ENCODE measurements around the gene OR2M7.
"Not testable (repeated sequence)": the region's sequence is repeated elsewhere in the genome, so short reads cannot be mapped to it uniquely, and the experiment has no call there.

OR2M7 gene, protein sequence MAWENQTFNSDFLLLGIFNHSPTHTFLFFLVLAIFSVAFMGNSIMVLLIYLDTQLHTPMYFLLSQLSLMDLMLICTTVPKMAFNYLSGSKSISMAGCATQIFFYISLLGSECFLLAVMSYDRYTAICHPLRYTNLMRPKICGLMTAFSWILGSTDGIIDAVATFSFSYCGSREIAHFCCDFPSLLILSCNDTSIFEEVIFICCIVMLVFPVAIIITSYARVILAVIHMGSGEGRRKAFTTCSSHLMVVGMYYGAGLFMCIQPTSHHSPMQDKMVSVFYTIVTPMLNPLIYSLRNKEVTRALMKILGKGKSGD

DNA sequence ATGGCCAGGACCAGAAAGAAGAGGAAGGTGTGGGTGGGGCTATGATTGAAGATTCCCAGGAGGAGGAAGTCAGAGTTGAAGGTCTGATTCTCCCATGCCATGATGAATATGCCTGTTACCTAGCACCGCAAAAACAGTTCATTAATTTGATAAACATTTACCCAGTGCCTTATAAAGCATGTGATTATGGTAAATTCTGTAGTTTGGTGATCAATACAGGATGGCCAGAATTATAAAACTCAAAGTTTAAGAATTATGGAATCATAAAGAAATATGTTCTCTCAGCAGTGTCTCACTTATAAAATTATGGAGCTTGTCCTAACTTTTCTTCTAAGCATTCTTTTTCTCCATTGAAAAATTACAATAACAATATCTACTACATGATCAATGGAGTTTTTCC, at the start of gene OR2M7:
Gene OR2M7, minus strand, starts transcription at position 101 of the 400 bp plus-strand sequence. Its CDS starts 0 bp downstream, at position 101.
- no peak for DNase-seq

DNA sequence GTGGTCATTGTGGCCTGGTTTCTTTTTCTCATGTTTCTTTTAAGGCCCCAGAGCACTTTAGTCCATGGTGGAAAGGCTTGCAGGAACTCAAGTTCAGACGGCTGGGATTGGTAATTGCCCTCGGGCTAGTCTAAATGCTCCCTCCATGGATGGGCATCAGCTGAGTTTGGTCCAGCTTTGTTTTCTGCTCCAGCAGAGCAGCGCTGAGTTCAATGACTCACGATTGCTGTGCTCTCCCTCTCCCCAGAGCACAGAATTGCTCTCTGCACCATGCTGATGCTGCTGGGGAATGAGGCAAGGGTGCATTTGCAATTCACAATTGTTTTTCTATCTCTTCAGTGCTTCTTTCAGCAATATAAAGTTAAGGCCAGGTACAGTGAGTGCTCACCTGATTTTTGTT, 49.4 kb upstream of the OR2M7 start:
- DNase-seq = no peak

DNA sequence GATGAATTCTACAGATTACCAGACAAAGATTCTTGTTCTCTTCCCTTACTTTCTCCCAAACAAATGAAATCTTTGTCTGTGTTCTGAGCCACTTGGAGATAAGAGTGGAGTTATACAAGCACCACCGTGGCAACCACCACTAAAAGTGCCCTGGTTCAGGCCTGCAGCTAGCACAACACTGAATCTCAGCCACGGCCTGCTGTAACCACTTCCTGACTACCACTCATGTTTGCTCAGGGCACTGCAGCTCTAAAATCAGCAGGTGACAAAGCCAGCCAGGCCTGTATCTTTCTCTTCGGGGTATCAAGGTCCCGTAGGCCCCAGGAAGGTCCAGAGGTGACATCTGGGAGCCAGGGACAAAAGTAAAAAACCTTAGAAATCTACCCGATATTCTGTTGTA, 48.0 kb upstream of the OR2M7 start:
- no peak for DNase-seq

DNA sequence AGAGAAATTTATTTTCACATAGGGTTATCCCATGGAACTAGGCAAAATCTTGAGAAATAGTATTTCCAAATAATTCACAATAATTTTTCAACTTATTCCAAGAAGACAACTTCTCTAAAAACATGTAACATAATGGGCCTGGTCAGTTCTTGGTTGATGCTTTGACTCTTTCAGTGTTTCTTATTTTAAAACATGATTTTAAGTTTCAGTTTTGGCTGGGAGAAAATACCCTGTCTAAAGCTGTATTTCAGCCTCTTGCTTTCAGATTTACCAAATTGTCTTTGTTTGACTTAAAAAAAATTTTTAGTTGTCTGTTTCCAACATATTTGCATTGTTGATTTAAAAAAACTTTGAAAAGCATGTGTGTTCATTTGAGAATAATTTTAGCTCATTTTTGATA, 42.2 kb upstream of the OR2M7 start:
- no peak for DNase-seq

DNA sequence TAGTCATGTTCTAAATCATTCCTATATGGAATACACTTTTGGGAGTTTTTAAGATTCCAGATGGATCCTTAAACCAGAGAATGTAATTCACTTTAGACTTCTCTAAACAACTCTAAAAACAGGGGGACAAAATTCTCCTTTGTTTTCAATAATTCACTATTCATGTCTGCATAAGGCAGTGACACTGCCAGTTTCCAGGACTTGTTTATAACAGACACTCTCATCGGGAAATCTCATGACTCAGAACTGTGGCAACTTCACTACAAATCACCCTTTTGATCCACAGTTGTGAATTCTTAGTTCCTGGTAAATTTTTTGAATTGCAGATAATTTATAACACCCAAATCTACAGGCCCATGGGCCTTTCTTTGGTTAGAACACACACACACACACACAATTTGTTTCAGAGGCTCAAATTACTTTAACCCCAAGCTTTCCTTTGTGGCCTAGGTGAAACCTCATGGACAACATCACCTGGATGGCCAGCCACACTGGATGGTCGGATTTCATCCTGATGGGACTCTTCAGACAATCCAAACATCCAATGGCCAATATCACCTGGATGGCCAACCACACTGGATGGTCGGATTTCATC, 36.9 kb upstream of the OR2M7 start, which contains the start of gene OR2T4:
Gene OR2T4, plus strand, starts transcription at position 545 of the 595 bp plus-strand sequence. Its CDS starts 0 bp downstream, at position 545.
- DNase-seq = no peak

DNA sequence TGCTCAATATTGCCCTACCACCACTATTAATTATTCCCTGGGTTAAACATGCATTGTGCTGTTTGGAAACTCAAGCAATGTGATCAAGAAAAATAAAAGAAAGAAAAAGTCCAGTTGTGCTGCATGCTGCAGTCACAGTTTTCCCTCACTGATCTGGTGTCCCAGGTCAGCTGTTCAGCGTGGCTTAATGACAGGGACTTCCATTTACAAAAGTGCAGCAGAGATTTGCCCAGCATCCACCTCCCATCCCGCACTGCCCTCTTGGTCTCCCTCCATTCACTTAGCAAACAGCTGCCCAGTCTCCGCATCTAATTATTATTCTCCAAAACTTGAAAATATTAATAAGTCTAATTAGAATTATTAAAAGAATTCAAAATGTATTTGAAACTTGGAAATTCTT, 35.0 kb upstream of the OR2M7 start:
- no peak for DNase-seq

DNA sequence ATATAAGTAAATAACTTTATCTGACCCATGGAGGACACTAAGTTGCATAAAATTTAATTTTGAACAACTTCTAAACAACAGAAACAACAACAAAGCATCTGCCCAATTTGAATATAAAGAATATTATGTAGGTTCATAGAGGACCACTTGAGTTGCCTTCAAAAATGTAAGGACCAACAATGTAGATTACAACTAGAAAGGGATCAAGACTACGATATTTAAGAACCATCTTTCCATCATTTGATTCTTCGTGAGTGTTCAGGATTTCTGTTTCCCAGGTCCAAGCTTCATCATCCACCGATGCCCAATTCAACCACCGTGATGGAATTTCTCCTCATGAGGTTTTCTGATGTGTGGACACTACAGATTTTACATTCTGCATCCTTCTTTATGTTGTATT, 24.1 kb upstream of the OR2M7 start, which contains the start of gene OR14C36:
Gene OR14C36, plus strand, starts transcription at position 301 of the 400 bp plus-strand sequence. Its CDS starts 0 bp downstream, at position 301.
- DNase-seq = no peak

DNA sequence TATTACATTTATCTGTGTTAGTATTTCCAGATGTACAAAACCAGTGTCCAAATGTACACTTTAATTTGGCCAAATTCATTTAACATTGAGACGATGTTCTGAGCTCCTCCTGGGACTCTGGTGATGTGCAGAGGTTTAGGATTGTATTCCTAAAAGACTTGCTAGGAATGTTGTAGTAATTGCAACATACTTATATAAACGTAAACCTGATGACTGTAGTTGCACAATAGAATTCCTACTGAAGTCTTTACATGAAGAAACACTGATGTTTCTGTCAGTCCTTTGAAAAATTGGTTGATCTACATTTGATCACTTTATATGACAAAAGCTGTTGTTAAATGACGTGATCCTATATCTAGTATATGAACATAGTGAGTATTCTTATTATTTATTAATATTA, 19.1 kb upstream of the OR2M7 start:
- DNase-seq = no peak

DNA sequence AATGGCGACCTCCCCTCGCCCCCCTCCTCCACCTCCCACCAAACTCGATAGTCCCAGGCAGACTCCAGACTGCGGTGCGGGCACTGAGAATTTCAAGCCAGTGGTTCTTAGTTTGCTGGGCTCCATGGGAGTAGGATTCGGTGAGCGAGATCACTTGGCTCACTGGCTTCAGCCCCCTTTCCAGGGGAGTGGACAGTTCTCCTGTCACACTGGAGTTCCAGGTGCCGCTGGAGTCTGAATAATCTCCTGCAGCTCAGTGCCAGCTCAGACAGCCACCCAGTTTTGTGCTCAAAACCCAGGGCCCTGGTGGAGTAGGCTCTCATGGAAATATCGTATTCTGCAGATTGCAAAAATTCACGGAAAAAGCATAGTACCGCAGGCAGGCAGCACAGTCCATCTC, 7.6 kb downstream of the OR2M7 start:
- no peak for DNase-seq

DNA sequence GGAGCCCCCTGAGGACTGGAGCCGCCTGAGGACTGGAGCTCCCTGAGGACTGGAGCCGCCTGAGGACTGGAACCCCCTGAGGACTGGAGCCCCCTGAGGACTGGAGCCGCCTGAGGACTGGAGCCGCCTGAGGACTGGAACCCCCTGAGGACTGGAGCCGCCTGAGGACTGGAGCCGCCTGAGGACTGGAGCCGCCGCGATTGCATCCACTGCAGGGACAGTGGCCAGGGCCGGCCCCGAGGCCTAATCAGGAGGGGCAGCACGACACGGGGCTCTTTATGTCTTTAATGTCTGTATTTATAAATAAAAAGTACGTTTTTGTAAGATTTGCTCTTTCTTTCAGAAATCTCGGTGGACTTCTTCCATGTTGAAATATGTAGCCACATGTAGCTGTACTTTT, 17.6 kb downstream of the OR2M7 start:
- DNase-seq = not testable (repeated sequence)

DNA sequence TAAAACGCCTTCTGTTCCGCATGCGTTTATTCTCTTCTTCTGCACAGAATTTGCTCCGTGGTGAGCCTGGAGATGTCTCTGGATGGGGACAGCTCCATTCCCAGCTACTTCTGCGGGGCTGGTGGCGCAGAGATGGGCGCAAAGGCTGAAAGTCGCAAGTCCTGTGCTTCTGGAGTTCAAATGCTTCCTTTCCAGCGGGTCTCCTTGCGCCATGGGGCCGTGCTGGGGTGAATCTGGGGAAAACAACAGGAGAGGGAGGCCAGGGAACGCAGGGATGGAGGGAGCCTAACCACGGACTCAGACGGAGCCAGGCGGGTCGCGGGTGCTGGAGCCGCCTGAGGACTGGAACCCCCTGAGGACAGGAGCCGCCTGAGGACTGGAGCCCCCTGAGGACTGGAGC, 18.3 kb downstream of the OR2M7 start:
- DNase-seq = no peak

DNA sequence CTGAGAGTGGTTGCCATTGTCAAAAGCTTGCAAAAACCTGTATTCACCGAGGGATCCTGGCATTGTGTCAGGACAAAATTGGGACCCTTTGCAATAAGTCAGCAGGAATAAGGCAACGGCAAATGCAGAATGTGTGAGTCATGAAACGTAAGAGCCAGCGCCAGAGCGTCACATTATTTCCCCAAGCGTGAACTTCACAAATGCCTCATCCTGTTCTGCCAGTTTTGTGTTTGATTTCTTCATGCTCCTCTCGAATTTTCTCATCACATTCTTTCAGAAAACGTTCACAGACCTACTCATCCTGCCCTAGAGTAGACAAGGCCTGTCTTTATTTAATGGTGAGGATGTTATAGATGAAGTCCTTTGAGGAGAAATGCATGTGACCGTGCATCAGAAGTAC, 18.7 kb downstream of the OR2M7 start:
- DNase-seq = not testable (repeated sequence)

DNA sequence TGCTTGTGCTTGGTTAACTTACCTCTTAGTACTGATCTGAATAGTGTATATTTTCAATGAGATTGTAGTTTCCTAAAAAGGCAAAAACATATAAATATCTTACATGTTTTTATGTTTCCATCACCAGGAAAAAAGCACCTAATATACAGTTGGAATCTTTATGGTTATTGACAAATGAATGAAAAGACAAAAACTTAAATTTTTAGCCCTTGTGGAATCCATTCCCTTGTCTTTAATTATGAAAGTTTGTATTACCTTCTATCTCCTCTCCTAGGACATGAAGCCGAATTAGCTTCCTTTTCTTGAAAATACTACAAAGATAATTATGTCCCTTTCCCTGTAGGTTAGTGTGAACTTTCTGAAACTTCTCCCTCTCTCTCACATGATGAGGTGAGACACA, 21.0 kb downstream of the OR2M7 start, which contains the start of gene OR2T12:
Gene OR2T12, minus strand, starts transcription at position 101 of the 400 bp plus-strand sequence. CDS start 7,846 bp downstream, outside the sequence.
- DNase-seq = no peak

DNA sequence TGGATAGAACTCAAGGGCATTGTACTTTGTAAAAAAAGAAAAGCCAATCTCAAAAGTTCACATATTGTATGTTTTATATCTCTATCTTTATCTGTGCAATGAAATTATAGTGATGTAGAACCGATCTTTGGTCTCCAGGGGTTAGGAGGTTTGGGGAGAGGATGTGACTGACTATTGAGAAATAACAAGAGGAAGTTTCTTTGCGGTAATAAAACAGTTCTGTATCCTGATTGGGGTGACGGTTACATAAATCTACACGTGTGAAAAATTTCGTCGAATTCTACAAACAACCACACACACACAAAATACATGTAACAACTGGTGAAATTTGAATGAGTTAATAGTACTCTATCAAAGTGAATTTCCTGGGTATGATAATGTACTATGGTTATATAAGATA, 36.0 kb downstream of the OR2M7 start:
- no peak for DNase-seq

DNA sequence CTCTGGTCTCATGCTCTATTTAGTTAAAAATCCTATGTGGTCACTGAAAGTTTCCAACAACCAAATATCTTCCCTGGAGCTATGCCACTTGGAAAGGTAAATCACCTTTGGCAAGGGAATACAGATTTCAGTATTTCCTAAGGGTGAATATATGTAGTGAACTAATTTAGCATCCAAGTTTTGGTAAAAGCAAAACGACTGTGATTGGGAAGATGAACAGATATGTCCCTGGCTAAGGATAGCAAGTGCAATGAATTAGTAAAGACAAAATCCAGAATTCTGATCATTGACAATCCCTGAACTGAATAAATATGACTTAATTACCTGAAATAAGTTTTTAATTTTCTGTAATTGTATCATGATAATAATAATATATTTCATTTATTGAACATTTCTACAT, 46.5 kb downstream of the OR2M7 start, which contains the start of gene OR2T33:
Gene OR2T33, minus strand, starts transcription at position 101 of the 400 bp plus-strand sequence. CDS start 4,162 bp downstream, outside the sequence.
- DNase-seq = no peak
